BE2C (cell line): ENCODE measurements around the gene HINFP.
"Not testable (repeated sequence)": the region's sequence is repeated elsewhere in the genome, so short reads cannot be mapped to it uniquely, and the experiment has no call there.

Experiments
- DNase-seq: peaks from one replicate; pipeline ENCODE4 v3.0.0-alpha.2; 2020
- H3K27me3 ChIP-seq: fragments of 250-450 bp; sonication (Bioruptor Pico); 2 replicates; pipeline ENCODE4 v1.5.1; 2020; ENCODE audit warnings: mild to moderate bottlenecking
- H3K36me3 ChIP-seq: fragments of 250-450 bp; sonication (Bioruptor Pico); 2 replicates; pipeline ENCODE4 v1.5.1; 2020; ENCODE audit warnings: mild to moderate bottlenecking
- H3K4me1 ChIP-seq: fragments of 250-450 bp; sonication (Bioruptor Pico); 2 replicates; pipeline ENCODE4 v1.5.1; 2020
- H3K4me3 ChIP-seq: 2 replicates; pipeline ENCODE4 v1.5.1; 2011; ENCODE audit warnings: low read depth, low read length
- H3K9me3 ChIP-seq: fragments of 250-450 bp; sonication (Bioruptor Pico); 2 replicates; pipeline ENCODE4 v1.5.1; 2020
- CTCF ChIP-seq: IDR thresholded peaks from 2 replicates; pipeline ENCODE4 v1.5.1; 2012; ENCODE audit warnings: mild to moderate bottlenecking, low read depth, low read length

Gene HINFP

GRCh38 chr11:119161871-119162270, 40.5 kb downstream of the HINFP start:
- no peak for DNase-seq
- TF ChIP-seq CTCF = no peak
- Histone ChIP-seq H3K4me1 (peaks cover 3% of the 10 kb centered on the region; the same call in 1 of the 2 replicates), H3K27me3 (no peaks in the 10 kb centered on the region), H3K36me3 (no peaks in the 10 kb centered on the region), H3K4me3 (no peak overlapping the region), H3K9me3 (no peaks in the 10 kb centered on the region)

GRCh38 chr11:119166368-119167076, 45.1 kb downstream of the HINFP start:
- Histone ChIP-seq H3K9me3 (no peaks in the 10 kb centered on the region), H3K4me3 (no peak overlapping the region)

GRCh38 chr11:119167077-119167458, 45.7 kb downstream of the HINFP start:
- not testable (repeated sequence) for H3K4me3 ChIP-seq, DNase-seq, H3K9me3 ChIP-seq, H3K4me1 ChIP-seq, H3K27me3 ChIP-seq, H3K36me3 ChIP-seq

More at GRCh38 chr11:119166368-119167076, 45.1 kb downstream of the HINFP start:
- Histone ChIP-seq H3K27me3 (no peaks in the 10 kb centered on the region), H3K36me3 (no peaks in the 10 kb centered on the region), H3K4me1 (no peaks in the 10 kb centered on the region)
- DNase-seq = no peak
- no peak for TF ChIP-seq CTCF

GRCh38 chr11:119167933-119168332, 46.6 kb downstream of the HINFP start:
- DNase-seq = no peak
- Histone ChIP-seq H3K36me3 (no peaks in the 10 kb centered on the region), H3K27me3 (no peaks in the 10 kb centered on the region), H3K4me1 (no peaks in the 10 kb centered on the region), H3K9me3 (no peaks in the 10 kb centered on the region), H3K4me3 (peak overlapping the region; percentile 73; the same call in 1 of the 2 replicates)
- TF ChIP-seq CTCF = no peak

GRCh38 chr11:119168471-119169281, 47.3 kb downstream of the HINFP start, which contains the start of gene NLRX1:
Gene NLRX1, plus strand, starts transcription at chr11:119168725. Its CDS starts 2,679 bp downstream, at chr11:119171404.
- DNase-seq = peak; percentile 86

More at GRCh38 chr11:119168471-119169281, 47.3 kb downstream of the HINFP start, which contains the start of gene NLRX1:
- peak; percentile 91 for TF ChIP-seq CTCF
- Histone ChIP-seq H3K4me3 (peak within 1 kb of the TSS; percentile 73), H3K27me3 (no peaks in the 10 kb centered on the region), H3K36me3 (no peaks in the 10 kb centered on the region), H3K9me3 (no peaks in the 10 kb centered on the region), H3K4me1 (no peaks in the 10 kb centered on the region)
